Liver (tissue), 9 donors: ENCODE results near the gene MAGEC1. TPM values are rescaled to one million over a fixed set of nuclear protein-coding genes. Genes with fewer than 3 reads are reported as not detected.

Source experiments
- DNase-seq: peaks from one replicate; pipeline ENCODE4 v3.0.0-alpha.2; 2017; ENCODE audit warnings: low spot score
- H3K27ac ChIP-seq, 2 donors: one replicate each; pipeline ENCODE4 v1.7.0; 2013; ENCODE audit warnings: inconsistent platforms in 2 of 2, low read length in 2 of 2, control low read depth in 1 of 2, low read depth in 1 of 2, mild to moderate bottlenecking in 1 of 2
- H3K27me3 ChIP-seq, 4 donors: one replicate each; pipeline versions ENCODE4 v1.6.1 to v1.7.0; 2013; ENCODE audit warnings: low read length in 3 of 4, inconsistent platforms in 1 of 4, mild to moderate bottlenecking in 1 of 4, moderate library complexity in 1 of 4; ENCODE audit not compliant: control insufficient read depth in 4 of 4, insufficient read depth in 4 of 4
- H3K36me3 ChIP-seq, 4 donors: one replicate each; pipeline versions ENCODE4 v1.6.1 to v1.7.0; 2013; ENCODE audit warnings: low read length in 3 of 4, mild to moderate bottlenecking in 3 of 4, low read depth in 1 of 4, moderate library complexity in 1 of 4; ENCODE audit not compliant: control insufficient read depth in 4 of 4, insufficient read depth in 3 of 4
- H3K4me1 ChIP-seq, 4 donors: one replicate each; pipeline versions ENCODE4 v1.6.1 to v1.7.0; 2013; ENCODE audit warnings: low read length in 3 of 4, mild to moderate bottlenecking in 3 of 4, moderate library complexity in 1 of 4; ENCODE audit not compliant: control insufficient read depth in 4 of 4, insufficient read depth in 4 of 4
- H3K4me3 ChIP-seq, 3 donors: one replicate each; pipeline versions ENCODE4 v1.6.1 to v1.7.0; 2013; ENCODE audit warnings: low read length in 3 of 3, control low read depth in 1 of 3, low read depth in 1 of 3, mild to moderate bottlenecking in 1 of 3
- H3K9ac ChIP-seq, 2 donors: one replicate each; pipeline ENCODE4 v1.7.0; 2013; ENCODE audit warnings: low read length in 2 of 2, mild to moderate bottlenecking in 2 of 2, moderate library complexity in 2 of 2, control low read depth in 1 of 2, low read depth in 1 of 2
- H3K9me3 ChIP-seq, 4 donors: one replicate each; pipeline versions ENCODE4 v1.6.1 to v1.7.0; 2013; ENCODE audit warnings: low read length in 3 of 4; ENCODE audit not compliant: control insufficient read depth in 4 of 4
- EGR1 ChIP-seq, 2 donors: IDR thresholded peaks; 2 replicates each; pipeline ENCODE4 v1.6.1; 2016 to 2018; ENCODE audit warnings: antibody characterized with exemption in 2 of 2, low read depth in 2 of 2
- FOXA1 ChIP-seq: IDR thresholded peaks from 2 replicates; pipeline ENCODE4 v1.6.1; 2016; ENCODE audit warnings: antibody characterized with exemption
- FOXA2 ChIP-seq: IDR thresholded peaks from 2 replicates; pipeline ENCODE4 v1.6.1; 2016; ENCODE audit warnings: antibody characterized with exemption
- HNF4A ChIP-seq, 2 donors: conservative IDR thresholded peaks; 2 replicates each; pipeline ENCODE4 v1.6.1; 2016; ENCODE audit warnings: antibody characterized with exemption in 2 of 2, mild to moderate bottlenecking in 2 of 2
- HNF4G ChIP-seq: IDR thresholded peaks from 2 replicates; pipeline ENCODE4 v1.6.1; 2016; ENCODE audit warnings: antibody characterized with exemption
- JUND ChIP-seq, 2 donors: IDR thresholded peaks; 2 replicates each; pipeline ENCODE4 v1.6.1; 2016; ENCODE audit warnings: antibody characterized with exemption in 2 of 2
- NR2F2 ChIP-seq: IDR thresholded peaks from 2 replicates; pipeline ENCODE4 v1.6.1; 2016; ENCODE audit warnings: antibody characterized with exemption
- RAD21 ChIP-seq, 2 donors: IDR thresholded peaks; 2 replicates each; pipeline ENCODE4 v1.6.1; 2016; ENCODE audit warnings: antibody characterized with exemption in 2 of 2, mild to moderate bottlenecking in 2 of 2
- RXRA ChIP-seq, 2 donors: IDR thresholded peaks; 2 replicates each; pipeline ENCODE4 v1.6.1; 2017 to 2018; ENCODE audit warnings: antibody characterized with exemption in 2 of 2, mild to moderate bottlenecking in 1 of 2
- SP1 ChIP-seq: IDR thresholded peaks from 2 replicates; pipeline ENCODE4 v1.6.1; 2018; ENCODE audit warnings: antibody characterized with exemption, mild to moderate bottlenecking
- TAF1 ChIP-seq: conservative IDR thresholded peaks from 2 replicates; pipeline ENCODE4 v1.6.1; 2016; ENCODE audit warnings: antibody characterized with exemption, mild to moderate bottlenecking
- YY1 ChIP-seq: IDR thresholded peaks from 2 replicates; pipeline ENCODE4 v1.6.1; 2016; ENCODE audit warnings: antibody characterized with exemption, mild to moderate bottlenecking
- WGBS: extraction: QIAGEN DNeasy Blood & Tissue Kit; methylation state at CpG from one replicate; pipeline ENCODE4 v1.1.7; 2013; 5-methylcytosine and 5-hydroxymethylcytosine counted together
- polyA plus RNA-seq, 2 donors: library from polyadenylated mRNA; stranded (reverse) in 1 of 2; unstranded in 1 of 2; fragments of 200-250 nt in 1 of 2; fragments of >200 nt in 1 of 2; fragmentation: Nextera tagmentation in 1 of 2; extraction: Ambion mirVana in 1 of 2; gene quantifications; one replicate each; pipeline versions ENCODE4 v1.2.1 to v1.2.3, GENCODE V29; 2013 to 2015
- total RNA-seq, 2 donors: library from RNA; depleted of rRNA; stranded (reverse); fragments of >200 nt; gene quantifications; one replicate each; pipeline ENCODE4 v1.2.3, GENCODE V29; 2014
- TF ChIP-seq, protein P1 (sequence below): fragments of 150-350 bp; IDR thresholded peaks from 2 replicates; pipeline ENCODE4 v1.5.1; 2017; ENCODE audit warnings: improper control_type of control experiment, low read depth, low read length; ENCODE audit not compliant: missing input control
- TF ChIP-seq, protein P2 (sequence below): IDR thresholded peaks from 2 replicates; pipeline ENCODE4 v1.6.1; 2016; ENCODE audit warnings: antibody characterized with exemption, mild to moderate bottlenecking
- TF ChIP-seq, protein P3 (sequence below): IDR thresholded peaks from 2 replicates; pipeline ENCODE4 v1.6.1; 2016; ENCODE audit warnings: antibody characterized with exemption
- TF ChIP-seq, protein P4 (sequence below): IDR thresholded peaks from 2 replicates; pipeline ENCODE4 v1.6.1; 2016; ENCODE audit warnings: antibody characterized with exemption
- TF ChIP-seq, protein P5 (sequence below): IDR thresholded peaks from 2 replicates; pipeline ENCODE4 v1.6.1; 2016; ENCODE audit warnings: antibody characterized with exemption
- donor health status: healthy.
- donor health status: healthy.
- donor health status: healthy.
- donor health status: healthy.
- donor health status: healthy.

MAGEC1 gene
- total and polyA plus RNA-seq, 4 donors = not detected

DNA sequence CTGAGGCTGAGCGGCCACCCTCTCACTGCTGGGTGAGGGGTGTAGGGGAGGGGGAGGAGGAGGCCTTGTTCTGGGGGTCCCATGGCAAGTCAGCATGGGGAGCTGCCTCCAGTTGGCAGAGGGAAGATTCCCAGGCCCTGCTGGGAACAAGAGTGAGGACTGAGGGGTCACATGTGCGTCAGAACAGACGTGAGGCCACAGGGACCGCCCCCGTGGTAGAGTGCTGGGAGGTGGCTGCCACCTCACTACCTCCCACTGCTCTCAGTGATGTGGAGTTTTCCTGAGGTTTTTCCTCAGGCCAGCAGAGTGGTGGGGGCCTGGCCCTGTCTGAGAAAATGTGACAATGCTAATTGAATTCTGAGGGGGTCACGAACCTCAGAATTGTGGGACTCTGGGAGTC is 568 bp downstream of the MAGEC1 start:
- no peak overlapping the region for H3K4me3 ChIP-seq

DNA sequence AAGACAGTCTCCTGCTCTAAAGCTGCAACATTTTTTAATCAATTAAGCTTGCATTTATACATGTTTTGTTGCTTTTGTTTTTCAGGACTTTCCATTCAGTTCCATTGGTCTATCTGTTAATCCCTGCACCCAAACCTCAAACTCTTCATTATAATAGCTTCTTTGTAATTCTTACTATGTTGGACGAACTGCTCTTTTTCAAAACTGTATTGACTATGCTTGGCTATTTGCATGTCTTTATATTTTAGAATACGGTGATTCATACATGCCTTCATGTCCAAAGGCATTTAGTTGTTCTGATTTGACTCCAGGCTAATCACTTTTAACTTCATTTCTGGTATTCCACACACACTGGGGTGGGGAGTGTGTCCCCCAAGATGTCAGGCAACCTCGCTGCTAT is 14.1 kb downstream of the MAGEC1 start:
- H3K27ac ChIP-seq = no peak overlapping the region
- TF ChIP-seq NR2F2 (no peak), SP1 (no peak), RXRA (IDR thresholded peaks at IDR 0.05) (no peak), TAF1 (no peak), FOXA1 (no peak), EGR1 (IDR thresholded peaks at IDR 0.05; ENCODE audit: low read depth in 2 of 2) (no peak), HNF4A (conservative IDR thresholded peaks at IDR 0.05) (no peak), JUND (IDR thresholded peaks at IDR 0.05) (no peak), FOXA2 (no peak), RAD21 (IDR thresholded peaks at IDR 0.05) (no peak), HNF4G (no peak), YY1 (no peak)
- TF ChIP-seq, protein P1, sequence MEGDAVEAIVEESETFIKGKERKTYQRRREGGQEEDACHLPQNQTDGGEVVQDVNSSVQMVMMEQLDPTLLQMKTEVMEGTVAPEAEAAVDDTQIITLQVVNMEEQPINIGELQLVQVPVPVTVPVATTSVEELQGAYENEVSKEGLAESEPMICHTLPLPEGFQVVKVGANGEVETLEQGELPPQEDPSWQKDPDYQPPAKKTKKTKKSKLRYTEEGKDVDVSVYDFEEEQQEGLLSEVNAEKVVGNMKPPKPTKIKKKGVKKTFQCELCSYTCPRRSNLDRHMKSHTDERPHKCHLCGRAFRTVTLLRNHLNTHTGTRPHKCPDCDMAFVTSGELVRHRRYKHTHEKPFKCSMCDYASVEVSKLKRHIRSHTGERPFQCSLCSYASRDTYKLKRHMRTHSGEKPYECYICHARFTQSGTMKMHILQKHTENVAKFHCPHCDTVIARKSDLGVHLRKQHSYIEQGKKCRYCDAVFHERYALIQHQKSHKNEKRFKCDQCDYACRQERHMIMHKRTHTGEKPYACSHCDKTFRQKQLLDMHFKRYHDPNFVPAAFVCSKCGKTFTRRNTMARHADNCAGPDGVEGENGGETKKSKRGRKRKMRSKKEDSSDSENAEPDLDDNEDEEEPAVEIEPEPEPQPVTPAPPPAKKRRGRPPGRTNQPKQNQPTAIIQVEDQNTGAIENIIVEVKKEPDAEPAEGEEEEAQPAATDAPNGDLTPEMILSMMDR = no peak
- TF ChIP-seq, protein P2, sequence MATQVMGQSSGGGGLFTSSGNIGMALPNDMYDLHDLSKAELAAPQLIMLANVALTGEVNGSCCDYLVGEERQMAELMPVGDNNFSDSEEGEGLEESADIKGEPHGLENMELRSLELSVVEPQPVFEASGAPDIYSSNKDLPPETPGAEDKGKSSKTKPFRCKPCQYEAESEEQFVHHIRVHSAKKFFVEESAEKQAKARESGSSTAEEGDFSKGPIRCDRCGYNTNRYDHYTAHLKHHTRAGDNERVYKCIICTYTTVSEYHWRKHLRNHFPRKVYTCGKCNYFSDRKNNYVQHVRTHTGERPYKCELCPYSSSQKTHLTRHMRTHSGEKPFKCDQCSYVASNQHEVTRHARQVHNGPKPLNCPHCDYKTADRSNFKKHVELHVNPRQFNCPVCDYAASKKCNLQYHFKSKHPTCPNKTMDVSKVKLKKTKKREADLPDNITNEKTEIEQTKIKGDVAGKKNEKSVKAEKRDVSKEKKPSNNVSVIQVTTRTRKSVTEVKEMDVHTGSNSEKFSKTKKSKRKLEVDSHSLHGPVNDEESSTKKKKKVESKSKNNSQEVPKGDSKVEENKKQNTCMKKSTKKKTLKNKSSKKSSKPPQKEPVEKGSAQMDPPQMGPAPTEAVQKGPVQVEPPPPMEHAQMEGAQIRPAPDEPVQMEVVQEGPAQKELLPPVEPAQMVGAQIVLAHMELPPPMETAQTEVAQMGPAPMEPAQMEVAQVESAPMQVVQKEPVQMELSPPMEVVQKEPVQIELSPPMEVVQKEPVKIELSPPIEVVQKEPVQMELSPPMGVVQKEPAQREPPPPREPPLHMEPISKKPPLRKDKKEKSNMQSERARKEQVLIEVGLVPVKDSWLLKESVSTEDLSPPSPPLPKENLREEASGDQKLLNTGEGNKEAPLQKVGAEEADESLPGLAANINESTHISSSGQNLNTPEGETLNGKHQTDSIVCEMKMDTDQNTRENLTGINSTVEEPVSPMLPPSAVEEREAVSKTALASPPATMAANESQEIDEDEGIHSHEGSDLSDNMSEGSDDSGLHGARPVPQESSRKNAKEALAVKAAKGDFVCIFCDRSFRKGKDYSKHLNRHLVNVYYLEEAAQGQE = no peak
- TF ChIP-seq, protein P3, sequence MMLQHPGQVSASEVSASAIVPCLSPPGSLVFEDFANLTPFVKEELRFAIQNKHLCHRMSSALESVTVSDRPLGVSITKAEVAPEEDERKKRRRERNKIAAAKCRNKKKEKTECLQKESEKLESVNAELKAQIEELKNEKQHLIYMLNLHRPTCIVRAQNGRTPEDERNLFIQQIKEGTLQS = no peak
- TF ChIP-seq, protein P4, sequence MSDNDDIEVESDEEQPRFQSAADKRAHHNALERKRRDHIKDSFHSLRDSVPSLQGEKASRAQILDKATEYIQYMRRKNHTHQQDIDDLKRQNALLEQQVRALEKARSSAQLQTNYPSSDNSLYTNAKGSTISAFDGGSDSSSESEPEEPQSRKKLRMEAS = no peak
- TF ChIP-seq, protein P5, sequence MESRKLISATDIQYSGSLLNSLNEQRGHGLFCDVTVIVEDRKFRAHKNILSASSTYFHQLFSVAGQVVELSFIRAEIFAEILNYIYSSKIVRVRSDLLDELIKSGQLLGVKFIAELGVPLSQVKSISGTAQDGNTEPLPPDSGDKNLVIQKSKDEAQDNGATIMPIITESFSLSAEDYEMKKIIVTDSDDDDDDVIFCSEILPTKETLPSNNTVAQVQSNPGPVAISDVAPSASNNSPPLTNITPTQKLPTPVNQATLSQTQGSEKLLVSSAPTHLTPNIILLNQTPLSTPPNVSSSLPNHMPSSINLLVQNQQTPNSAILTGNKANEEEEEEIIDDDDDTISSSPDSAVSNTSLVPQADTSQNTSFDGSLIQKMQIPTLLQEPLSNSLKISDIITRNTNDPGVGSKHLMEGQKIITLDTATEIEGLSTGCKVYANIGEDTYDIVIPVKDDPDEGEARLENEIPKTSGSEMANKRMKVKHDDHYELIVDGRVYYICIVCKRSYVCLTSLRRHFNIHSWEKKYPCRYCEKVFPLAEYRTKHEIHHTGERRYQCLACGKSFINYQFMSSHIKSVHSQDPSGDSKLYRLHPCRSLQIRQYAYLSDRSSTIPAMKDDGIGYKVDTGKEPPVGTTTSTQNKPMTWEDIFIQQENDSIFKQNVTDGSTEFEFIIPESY = no peak

More for the DNA sequence above, 568 bp downstream of the MAGEC1 start:
- TF ChIP-seq EGR1 (IDR thresholded peaks at IDR 0.05; ENCODE audit: low read depth in 2 of 2) (no peak), TAF1 (no peak), FOXA2 (no peak), SP1 (no peak), RAD21 (IDR thresholded peaks at IDR 0.05) (no peak), FOXA1 (no peak)
- TF ChIP-seq, protein P4 = no peak
- TF ChIP-seq, protein P2 = no peak
- TF ChIP-seq, protein P3 = no peak
- Histone ChIP-seq H3K36me3 (no peaks in the 10 kb centered on the region), H3K27me3 (peaks cover 0 to 4% (median 0%) of the 10 kb centered on the region in 4 donors), H3K4me1 (no peaks in the 10 kb centered on the region), H3K9me3 (peaks cover 0 to 10% (median 3%) of the 10 kb centered on the region in 4 donors), H3K9ac (no peak overlapping the region), H3K27ac (no peak overlapping the region)
- WGBS = 78% methylated on average over 6 of the region's 6 CpGs
- DNase-seq = no peak

More for the DNA sequence above, 14.1 kb downstream of the MAGEC1 start:
- WGBS = 58% methylated on average over 3 of the region's 3 CpGs
- H3K4me1 ChIP-seq = no peaks in the 10 kb centered on the region
- H3K27me3 ChIP-seq = no peaks in the 10 kb centered on the region
- no peak overlapping the region for H3K4me3 ChIP-seq
- no peaks in the 10 kb centered on the region for H3K36me3 ChIP-seq
- no peaks in the 10 kb centered on the region for H3K9me3 ChIP-seq
- no peak overlapping the region for H3K9ac ChIP-seq
- DNase-seq = no peak
